ENCODE measurements around the gene PDHB. TPM values are rescaled to one million over a fixed set of nuclear protein-coding genes. Genes with fewer than 3 reads are reported as not detected.

Gene PDHB
- 55.2 TPM for total RNA-seq
- long read RNA-seq, transcript PDHB-202 (9 exons, 1,478 nt): minor isoform, 6 of 327 reads
- long read RNA-seq, transcript PDHB-203 (9 exons, 1,535 nt): minor isoform, 19 of 327 reads
- long read RNA-seq, transcript PDHB-201 (10 exons, 1,527 nt): major isoform, 285 of 327 reads
- long read RNA-seq, partial matches to known transcripts: 9 of 327 reads
- long read RNA-seq, other reads (novel, unspliced or antisense): 8 of 327 reads

DNA sequence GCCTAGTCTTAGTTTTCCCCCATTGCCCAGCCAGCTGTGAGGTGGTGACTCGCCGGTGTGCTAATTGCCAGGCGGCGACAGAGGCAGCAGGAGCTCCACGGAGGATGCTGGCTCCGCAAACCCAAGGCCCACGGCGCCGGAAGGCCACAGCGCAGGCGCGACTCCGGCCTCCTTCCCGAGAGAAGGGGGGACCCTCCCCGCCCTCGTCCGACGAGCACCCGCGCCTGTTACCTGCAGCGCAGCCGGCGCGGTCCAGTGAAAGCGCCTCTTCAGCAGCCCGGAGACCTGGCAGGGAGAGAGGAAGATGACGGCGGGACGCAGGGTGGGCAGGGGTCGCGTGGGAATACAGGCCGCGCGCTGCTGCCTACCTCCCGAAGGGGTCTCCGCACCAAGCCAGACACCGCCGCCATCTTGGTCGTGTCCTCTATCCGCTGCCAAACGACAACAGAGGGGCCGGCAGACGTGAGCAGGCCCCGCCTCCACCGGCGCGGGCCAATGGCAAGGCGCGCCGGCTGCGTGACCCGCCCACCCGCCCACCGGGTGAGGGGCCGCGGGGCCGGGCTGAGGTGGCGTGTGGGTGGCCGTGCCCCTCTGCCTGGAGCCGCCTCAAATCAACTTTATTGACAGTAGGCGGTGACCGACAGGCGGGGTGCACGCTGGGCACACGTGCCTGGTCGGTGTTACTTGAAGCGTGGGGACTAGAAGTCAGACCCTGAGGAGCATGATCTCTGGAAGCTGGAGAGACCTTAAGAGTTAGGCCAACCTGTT is at the start of gene PDHB:
TSS of gene PDHB (minus strand) at position 433 of the 768 bp plus-strand sequence. CDS start at position 410, 23 bp downstream.
- DNase-seq (ENCODE audit: low spot score): peak; percentile 97

- no peak for DNase-seq (ENCODE audit: low spot score)
Observed at GRCh38 chr3:58482917-58483636, 49.4 kb upstream of the PDHB start.

- no peak for DNase-seq (ENCODE audit: low spot score)
Observed at GRCh38 chr3:58480309-58480708, 46.7 kb upstream of the PDHB start.

DNA sequence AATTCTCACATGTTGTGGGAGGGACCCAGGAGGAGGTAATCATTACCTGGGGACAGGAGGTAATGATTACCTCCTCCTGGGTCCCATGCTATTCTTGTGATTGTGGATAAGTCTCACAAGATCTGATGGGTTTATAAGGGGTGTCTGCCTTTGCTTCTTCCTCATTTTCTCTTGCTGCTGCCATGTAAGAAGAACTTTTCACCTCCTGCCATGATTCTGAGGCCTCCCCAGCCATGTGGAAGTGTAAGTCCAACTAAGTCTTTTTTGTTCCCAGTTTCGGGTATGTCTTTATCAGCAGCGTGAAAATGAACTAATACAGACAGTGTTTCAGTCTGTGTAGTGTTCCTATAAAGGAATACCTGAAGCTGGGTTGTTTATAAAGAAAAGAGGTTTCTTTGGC is 45.1 kb upstream of the PDHB start:
- DNase-seq (ENCODE audit: low spot score): no peak

- DNase-seq (ENCODE audit: low spot score): no peak
Observed at GRCh38 chr3:58474967-58475578, 41.4 kb upstream of the PDHB start.

DNA sequence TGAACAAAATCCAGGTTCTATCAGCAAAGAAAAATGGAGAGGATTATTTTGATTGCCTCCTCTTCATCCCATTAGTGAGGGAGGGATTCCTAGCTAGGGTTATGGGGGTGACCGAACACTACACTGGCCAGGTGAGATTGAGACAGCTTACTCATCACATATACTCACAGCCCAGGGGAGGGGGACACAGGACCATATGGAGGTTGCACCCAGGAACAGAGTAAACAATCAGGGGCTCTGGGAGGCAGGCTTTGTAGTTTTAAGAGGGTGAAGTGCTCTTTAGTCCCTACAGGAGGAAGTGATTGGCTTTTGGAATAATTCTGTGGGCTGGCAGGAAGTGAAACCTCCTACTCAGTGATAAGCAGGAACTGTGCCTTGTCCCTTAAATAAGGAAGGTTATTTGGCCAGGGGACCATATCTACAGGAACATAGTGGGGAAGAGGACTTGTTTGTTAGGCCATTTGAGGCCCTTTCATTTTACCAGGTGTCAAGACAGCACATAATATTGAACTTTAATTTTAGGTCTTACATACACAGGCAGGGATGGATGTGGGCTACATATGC is 40.8 kb upstream of the PDHB start:
- no peak for DNase-seq (ENCODE audit: low spot score)

DNA sequence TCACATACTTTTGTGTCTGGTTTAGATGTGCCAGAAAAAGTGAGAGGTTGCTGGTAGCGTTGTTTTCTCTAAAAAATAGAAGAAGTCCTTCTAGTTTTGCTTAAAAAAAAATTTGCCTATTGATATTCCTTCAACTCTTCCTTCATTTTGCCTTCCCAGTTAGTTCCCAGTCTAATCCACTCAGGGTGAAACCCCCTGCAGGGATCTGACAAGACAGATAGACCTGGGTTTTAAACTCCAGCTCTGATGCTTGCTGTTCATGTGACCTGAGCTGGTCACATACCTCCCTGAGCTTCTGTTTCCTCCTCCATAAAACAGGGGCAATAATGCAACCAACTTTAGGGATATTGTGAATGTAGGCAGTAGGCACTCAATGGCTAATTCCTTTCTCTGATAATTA is 39.6 kb upstream of the PDHB start:
- DNase-seq (ENCODE audit: low spot score): no peak

- DNase-seq (ENCODE audit: low spot score): no peak
Observed at GRCh38 chr3:58471025-58471887, 37.6 kb upstream of the PDHB start.

- no peak for DNase-seq (ENCODE audit: low spot score)
Observed at GRCh38 chr3:58470363-58471024, 36.9 kb upstream of the PDHB start.

DNA sequence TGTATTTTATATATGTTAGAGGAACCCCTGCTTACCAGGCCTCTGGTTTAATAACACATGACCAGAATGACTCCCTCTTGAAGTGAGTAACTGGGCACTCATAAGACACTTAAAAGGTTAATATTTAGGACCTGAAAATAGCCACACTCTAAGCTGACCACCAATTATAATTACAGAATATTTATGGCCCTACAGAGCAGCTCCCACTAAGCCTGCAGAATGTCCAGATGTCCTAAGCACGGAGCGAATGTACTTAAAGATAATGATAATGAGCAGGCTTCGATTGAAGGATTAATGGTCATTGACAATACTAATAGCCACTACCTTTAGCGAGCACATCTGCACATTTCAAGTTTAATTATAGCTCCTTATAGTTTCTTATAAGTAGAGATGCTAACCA is 35.5 kb upstream of the PDHB start:
- DNase-seq (ENCODE audit: low spot score): no peak

DNA sequence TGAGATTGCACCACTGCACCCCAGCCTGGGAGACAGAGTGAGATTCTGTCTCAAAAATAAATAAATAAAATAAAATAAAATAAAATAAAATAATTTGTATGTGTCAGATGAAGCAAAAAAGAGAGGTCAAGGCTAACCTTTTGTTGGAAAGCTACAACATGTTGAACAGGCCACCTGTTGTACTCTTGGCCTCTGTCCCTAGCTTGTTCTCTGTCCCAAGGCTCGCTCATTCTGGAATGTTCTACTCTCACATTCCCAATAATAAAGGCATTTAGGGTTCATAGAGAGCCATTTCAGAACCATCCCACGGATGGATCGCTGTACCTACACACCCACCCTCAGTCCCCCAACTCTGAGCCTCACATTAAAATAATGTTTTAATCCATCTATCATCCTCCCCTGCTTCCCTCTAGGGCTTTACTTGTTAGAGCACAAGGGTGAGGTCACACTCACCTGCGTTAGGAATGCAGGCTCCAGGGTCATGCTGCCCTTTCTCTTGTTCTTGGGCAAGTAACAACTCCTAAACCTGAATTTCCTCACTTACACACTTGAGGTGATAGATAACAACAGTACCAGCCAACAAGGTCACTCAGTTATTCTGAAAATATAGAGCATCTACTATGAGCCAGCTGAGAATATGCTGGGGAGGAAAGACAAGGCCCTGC is 33.4 kb upstream of the PDHB start:
- DNase-seq (ENCODE audit: low spot score): no peak

DNA sequence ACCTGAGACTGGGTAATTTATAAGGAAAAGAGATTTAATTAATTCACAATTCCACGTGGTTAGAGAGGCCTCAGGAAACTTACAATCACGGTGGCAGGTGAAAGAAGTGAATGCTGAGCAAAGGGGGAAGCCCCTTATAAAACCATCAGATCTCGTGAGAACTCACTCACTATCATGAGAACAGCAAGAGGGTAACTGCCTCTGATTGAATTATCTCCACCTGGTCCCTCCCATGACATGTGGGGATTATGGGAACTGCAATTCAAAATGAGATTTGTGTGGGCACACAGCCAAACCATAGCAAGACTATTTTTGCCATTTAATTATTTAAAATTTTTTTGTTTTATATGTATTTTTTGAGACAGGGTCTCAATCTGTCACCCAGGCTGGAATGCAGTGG is 31.2 kb upstream of the PDHB start:
- no peak for DNase-seq (ENCODE audit: low spot score)

- DNase-seq (ENCODE audit: low spot score): no peak
Observed at GRCh38 chr3:58463942-58464271, 30.3 kb upstream of the PDHB start.

DNA sequence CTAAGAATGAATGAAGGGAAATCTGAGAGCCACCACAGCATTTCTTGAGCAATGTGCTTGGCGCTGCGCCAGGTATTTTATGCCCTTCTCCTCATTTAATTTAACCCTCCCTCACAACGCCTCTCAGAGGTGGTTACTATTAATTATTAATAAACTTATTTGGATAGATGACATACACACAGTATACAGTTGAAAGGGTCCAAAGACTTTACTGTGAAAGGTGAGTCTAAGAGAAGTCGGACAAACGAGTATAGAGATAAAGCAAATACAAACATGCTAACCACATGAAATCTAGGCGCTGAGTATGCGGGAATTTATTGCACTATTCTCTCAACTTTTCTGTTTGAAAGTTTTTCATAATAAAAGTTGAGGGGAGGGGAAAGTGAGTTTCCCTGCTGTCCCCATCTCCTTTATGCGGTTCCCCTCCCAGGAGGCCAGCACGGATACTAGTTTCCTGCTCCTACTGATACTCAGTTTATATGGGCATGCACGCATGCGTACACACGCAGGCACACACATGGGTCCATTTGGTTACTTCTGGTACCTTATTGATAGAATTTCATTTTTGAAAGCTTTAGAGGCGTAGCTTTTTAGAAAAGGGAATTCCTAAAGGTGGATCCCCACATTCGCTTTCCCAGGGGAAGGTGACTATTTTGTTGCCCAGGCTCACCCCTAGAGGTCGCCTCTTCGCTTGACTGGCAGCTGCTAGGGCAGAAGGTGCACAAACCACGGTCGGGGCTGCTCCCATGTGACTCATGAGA is 29.7 kb upstream of the PDHB start:
- DNase-seq (ENCODE audit: low spot score): no peak

DNA sequence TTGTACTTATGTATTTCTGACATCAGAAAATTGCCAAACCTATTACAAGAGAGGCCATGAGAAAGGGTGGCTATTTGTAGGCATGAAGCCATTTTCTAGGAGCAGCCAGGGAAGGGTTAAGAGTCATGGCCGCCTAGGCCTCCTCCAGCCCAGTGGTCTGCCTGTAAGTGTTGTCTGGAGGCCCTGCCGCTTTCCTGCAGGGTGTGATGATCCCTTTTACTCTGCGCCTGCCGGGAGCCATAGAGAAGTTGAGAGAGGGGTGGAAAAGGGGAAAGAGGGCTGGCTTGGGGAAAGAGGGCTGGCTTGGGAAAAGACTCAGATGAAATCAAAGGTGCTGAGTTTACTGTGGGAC is 29.2 kb upstream of the PDHB start:
- no peak for DNase-seq (ENCODE audit: low spot score)

DNA sequence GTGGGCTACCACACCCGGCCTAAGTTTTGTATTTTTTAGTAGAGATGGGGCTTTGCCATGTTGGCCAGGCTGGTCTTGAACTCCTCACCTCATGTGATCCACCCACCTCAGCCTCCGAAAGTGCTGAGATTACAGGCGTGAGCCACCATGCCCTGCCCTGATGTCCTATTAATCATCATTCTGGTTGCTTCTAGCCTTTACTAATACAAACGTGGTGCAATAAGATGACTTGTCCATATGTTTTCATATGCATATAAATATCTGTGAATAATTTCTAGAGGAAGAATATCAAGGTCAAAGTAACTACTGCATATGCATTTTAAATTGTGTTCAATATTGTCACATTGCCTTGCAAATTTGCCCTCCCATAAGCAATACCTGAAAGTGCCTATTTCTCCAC is 25.5 kb upstream of the PDHB start:
- no peak for DNase-seq (ENCODE audit: low spot score)

GRCh38 chr3:58452176-58452575 is 18.5 kb upstream of the PDHB start:
- no peak for DNase-seq (ENCODE audit: low spot score)

DNA sequence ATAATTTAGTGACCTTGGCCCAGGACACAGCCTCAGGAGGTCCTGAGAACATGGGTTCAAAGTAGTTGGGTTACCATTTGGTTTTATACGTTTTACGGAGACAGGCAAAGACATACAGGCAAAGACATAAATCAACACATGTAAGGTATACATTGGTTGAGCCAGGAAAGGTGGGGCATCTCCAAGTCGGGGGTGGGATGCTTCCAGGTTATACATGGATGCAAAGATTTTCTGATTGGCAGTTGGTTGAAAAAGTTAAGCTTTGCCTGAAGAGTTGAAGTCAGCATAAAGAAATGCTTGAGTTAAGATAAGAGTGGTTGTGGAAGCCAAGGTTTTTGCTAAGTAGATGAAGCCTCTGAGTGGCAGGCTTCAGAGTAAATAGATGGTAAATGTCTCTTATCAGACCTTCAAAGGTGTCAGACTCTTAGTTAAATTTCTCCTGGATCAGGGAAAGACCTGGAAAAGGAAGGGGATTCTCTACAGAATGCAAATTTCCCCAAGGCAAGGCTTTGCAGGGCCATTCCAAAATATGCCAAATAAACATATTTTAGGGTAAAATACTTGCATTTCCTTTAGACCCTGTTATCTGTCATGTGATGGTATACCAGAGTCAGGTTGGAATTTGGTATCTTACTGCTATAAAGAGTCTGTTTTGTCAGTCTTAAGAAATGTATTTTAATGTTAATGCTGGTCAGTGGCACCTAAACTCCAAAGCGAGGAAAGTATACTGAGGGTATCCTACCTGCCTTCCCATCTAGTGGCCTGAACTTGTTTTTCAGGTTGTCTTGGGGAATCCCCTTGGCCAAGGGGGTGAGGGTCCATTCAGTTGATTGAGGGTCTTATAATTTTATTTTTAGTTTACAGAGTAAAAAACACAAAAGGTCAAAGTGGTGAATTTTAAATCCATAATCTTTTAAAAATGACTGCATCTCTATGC is 8.2 kb upstream of the PDHB start:
- no peak for DNase-seq (ENCODE audit: low spot score)
